ENCODE data around the gene OR2T29.
"Not testable (repeated sequence)": the region's sequence is repeated elsewhere in the genome, so short reads cannot be mapped to it uniquely, and the experiment has no call there.

Gene OR2T29

DNA sequence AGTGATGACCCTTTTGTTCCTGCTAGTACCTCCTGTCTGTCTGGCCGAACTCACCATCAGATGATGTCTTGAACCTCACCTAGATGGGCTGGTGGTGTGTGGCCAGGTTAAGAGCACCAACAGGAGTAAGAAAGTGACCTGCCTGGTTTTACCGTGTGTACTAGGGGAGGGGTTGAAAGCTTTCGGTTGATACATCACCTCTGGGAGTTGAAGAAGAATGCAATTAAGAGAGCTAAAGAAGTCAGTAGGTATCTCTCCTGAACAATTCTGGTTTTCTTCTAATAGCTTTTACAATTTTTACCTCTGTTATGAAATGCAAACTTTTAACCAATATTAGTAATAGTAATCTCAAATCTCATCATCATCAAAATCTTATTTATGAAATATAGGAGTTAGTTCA lies at the start of gene OR2T29:
TSS of gene OR2T29 (minus strand) at position 101 of the 400 bp plus-strand sequence. CDS start 3,281 bp downstream, outside the sequence.
- DNase-seq; in situ Hi-C loops (cut with HindIII; ENCODE audit: low pct_ligation_motif_present, low pct_unique_long_range_greater_than_20kb, low sequenced_read_pairs): not testable (repeated sequence)

- in situ Hi-C loops (cut with HindIII; ENCODE audit: low pct_ligation_motif_present, low pct_unique_long_range_greater_than_20kb, low sequenced_read_pairs): no loop called here
- DNase-seq: no peak
Observed at GRCh38 chr1:248611883-248612414, 49.4 kb upstream of the OR2T29 start.

DNA sequence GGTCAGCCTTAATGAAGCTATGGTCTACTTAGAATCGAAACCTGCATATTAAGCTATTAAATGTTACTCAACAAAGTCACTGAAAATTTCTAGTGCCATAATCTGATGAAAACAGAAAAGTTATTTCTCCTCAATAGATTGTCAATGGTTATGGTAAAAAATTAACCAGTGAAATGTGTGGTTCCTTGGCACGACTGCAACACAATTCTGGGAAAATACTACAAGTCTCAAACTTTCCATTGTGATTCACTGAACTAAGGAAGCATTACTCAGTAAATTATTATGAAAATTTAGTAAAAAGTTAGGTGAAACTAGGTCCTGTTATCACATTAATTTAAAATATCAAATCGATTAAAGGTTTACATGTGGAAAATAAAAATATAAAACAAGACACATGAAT lies 47.7 kb upstream of the OR2T29 start:
- no peak for DNase-seq
- in situ Hi-C loops (cut with HindIII; ENCODE audit: low pct_ligation_motif_present, low pct_unique_long_range_greater_than_20kb, low sequenced_read_pairs): no loop called here

DNA sequence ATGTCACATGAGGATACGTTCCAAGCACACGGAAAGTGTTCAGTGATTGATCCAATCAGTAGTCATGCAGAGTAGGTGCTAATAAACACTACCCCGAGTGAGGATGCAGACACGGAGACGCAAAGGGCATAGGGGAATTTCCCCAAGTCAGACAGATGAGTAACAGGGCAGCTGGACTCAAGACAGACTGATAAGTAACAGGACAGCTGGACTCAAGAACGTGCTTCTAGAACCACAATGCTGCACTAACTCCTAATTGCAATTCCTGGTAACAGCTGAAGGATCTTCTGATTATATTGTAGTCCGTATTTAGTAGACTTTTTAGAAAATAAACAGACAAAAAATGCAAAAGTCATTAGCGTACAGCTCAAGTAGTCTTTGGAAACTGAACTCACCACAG lies 36.8 kb upstream of the OR2T29 start:
- DNase-seq: no peak
- in situ Hi-C loops (cut with HindIII; ENCODE audit: low pct_ligation_motif_present, low pct_unique_long_range_greater_than_20kb, low sequenced_read_pairs): no loop called here

GRCh38 chr1:248597589-248597988 lies 35.0 kb upstream of the OR2T29 start, which contains the start of gene OR2T10:
Gene OR2T10, minus strand, starts transcription at chr1:248597700. Its CDS starts 3,932 bp downstream, at chr1:248593768.
- in situ Hi-C loops (cut with HindIII; ENCODE audit: low pct_ligation_motif_present, low pct_unique_long_range_greater_than_20kb, low sequenced_read_pairs): no loop called here

GRCh38 chr1:248596615-248597014 lies 34.0 kb upstream of the OR2T29 start:
- in situ Hi-C loops (cut with HindIII; ENCODE audit: low pct_ligation_motif_present, low pct_unique_long_range_greater_than_20kb, low sequenced_read_pairs): no loop called here
- no peak for DNase-seq

More at GRCh38 chr1:248597589-248597988, 35.0 kb upstream of the OR2T29 start, which contains the start of gene OR2T10:
- no peak for DNase-seq

GRCh38 chr1:248593226-248593625 lies 30.7 kb upstream of the OR2T29 start:
- in situ Hi-C loops (cut with HindIII; ENCODE audit: low pct_ligation_motif_present, low pct_unique_long_range_greater_than_20kb, low sequenced_read_pairs): no loop called here

DNA sequence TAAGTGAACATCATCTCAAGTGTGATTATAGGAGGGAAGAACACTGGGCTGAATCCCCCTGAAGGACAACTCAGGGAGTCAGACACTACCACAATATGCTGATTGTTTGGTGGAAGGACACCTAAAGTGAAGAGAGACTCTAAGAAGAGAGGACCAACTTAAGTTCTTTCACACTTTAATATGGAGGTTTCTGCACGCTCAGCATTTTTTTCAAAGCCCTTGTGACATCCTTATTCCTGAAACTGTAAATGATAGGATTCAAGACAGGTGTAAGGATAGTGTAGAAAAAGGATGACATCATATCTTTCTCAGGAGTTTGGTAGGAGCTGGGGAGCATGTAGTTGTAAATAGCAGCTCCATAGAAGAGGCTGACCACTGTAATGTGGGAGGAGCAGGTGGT lies 30.1 kb upstream of the OR2T29 start:
- DNase-seq: no peak

More at GRCh38 chr1:248593226-248593625, 30.7 kb upstream of the OR2T29 start:
- DNase-seq: no peak

GRCh38 chr1:248590055-248590454 lies 27.5 kb upstream of the OR2T29 start:
- in situ Hi-C loops (cut with HindIII; ENCODE audit: low pct_ligation_motif_present, low pct_unique_long_range_greater_than_20kb, low sequenced_read_pairs): no loop called here

More for the DNA sequence above, 30.1 kb upstream of the OR2T29 start:
- in situ Hi-C loops (cut with HindIII; ENCODE audit: low pct_ligation_motif_present, low pct_unique_long_range_greater_than_20kb, low sequenced_read_pairs): no loop called here

DNA sequence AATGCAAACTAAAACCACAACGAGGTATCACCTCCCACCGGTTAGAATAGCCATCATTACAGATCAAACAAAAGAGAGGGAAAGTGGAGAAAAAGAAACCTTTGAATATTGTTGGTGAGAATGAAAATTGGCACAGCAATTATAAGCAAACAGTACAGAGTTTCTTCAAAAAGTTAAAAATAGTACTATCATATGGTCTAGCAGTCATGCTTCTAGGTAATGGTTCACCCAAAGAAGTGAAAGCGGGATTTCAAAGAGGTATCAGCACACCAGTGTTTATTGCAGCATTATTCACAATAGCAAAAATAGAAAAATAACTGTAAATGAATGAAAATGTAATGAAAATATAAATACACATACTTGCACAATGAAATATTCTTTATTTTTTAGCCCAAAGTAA lies 26.8 kb upstream of the OR2T29 start:
- DNase-seq: no peak
- in situ Hi-C loops (cut with HindIII; ENCODE audit: low pct_ligation_motif_present, low pct_unique_long_range_greater_than_20kb, low sequenced_read_pairs): no loop called here

More at GRCh38 chr1:248590055-248590454, 27.5 kb upstream of the OR2T29 start:
- no peak for DNase-seq

DNA sequence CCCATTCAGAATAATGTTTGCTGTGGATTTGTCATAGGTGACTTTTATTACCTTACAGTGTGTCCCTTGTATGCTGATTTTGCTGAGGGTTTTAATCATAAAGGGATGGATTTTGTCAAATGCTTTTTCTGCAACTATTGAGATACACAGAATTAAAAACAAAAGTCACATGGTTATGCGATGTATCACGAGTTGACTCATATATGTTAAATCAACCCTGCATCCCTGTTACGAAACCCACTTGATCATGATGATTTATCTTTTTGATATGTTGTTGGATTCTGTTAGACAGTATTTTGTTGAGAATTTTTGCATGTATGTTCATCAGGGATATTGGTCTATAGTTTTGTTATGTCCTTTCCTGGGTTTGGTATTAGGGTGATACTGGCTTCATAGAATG lies 22.7 kb upstream of the OR2T29 start:
- in situ Hi-C loops (cut with HindIII; ENCODE audit: low pct_ligation_motif_present, low pct_unique_long_range_greater_than_20kb, low sequenced_read_pairs): no loop called here
- DNase-seq: no peak

- in situ Hi-C loops (cut with HindIII; ENCODE audit: low pct_ligation_motif_present, low pct_unique_long_range_greater_than_20kb, low sequenced_read_pairs): no loop called here
- no peak for DNase-seq
Observed at GRCh38 chr1:248576260-248576980, 13.8 kb upstream of the OR2T29 start.

DNA sequence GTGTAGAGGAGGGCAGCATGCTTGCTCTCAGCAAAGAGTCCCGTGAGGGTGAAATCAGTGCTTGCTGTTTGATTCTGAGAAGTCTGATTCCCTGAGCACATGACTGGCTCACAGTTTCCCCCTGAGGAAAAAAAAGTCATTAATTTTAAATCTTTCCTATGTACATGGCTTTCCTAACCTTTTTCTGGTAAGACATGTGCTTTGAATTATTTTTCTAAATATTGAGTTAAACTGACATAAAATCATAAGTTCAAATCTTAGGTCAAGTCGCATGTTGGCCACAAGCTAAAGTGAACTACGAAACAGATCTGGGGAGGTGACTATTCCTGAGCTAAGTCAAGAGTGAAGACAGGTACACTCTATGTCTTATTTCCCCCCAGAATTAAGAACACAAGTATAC lies 12.1 kb upstream of the OR2T29 start, which contains the start of gene OR2T34:
TSS of gene OR2T34 (minus strand) at position 101 of the 400 bp plus-strand sequence. CDS start at position 101, 0 bp downstream.
- DNase-seq; in situ Hi-C loops (cut with HindIII; ENCODE audit: low pct_ligation_motif_present, low pct_unique_long_range_greater_than_20kb, low sequenced_read_pairs): not testable (repeated sequence)

DNA sequence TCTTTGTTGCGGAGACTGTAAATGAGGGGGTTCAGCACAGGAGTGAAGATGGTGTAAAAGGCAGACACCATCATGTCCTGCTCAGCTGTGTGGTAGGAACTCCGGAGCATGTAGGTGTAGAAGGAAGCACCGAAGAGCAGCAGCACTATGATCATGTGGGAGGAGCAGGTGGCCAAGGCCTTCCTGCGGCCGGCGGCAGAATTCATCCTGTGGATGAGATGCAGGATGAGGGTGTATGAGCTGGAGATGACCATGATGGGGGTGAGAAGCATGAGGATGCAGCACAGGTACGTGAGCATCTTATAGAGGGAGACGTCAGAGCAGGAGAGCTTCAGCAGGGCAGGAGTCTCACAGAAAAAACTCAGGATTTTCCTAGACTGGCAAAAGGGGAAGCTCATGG lies 11.3 kb upstream of the OR2T29 start:
- in situ Hi-C loops (cut with HindIII; ENCODE audit: low pct_ligation_motif_present, low pct_unique_long_range_greater_than_20kb, low sequenced_read_pairs); DNase-seq: not testable (repeated sequence)

- DNase-seq; in situ Hi-C loops (cut with HindIII; ENCODE audit: low pct_ligation_motif_present, low pct_unique_long_range_greater_than_20kb, low sequenced_read_pairs): not testable (repeated sequence)
Observed at GRCh38 chr1:248572049-248572448, 9.5 kb upstream of the OR2T29 start.

- in situ Hi-C loops (cut with HindIII; ENCODE audit: low pct_ligation_motif_present, low pct_unique_long_range_greater_than_20kb, low sequenced_read_pairs); DNase-seq: not testable (repeated sequence)
Observed at GRCh38 chr1:248570811-248571210, 8.2 kb upstream of the OR2T29 start.

GRCh38 chr1:248569049-248569448 lies 6.5 kb upstream of the OR2T29 start:
- DNase-seq; in situ Hi-C loops (cut with HindIII; ENCODE audit: low pct_ligation_motif_present, low pct_unique_long_range_greater_than_20kb, low sequenced_read_pairs): not testable (repeated sequence)

- in situ Hi-C loops (cut with HindIII; ENCODE audit: low pct_ligation_motif_present, low pct_unique_long_range_greater_than_20kb, low sequenced_read_pairs); DNase-seq: not testable (repeated sequence)
Observed at GRCh38 chr1:248565530-248566373, 3.2 kb upstream of the OR2T29 start.

GRCh38 chr1:248551027-248551426 lies 11.5 kb downstream of the OR2T29 start:
- in situ Hi-C loops (cut with HindIII; ENCODE audit: low pct_ligation_motif_present, low pct_unique_long_range_greater_than_20kb, low sequenced_read_pairs); DNase-seq: not testable (repeated sequence)
